NCI-H187 treated with DMSO at 0.1 percent for 48 hours (cell line): ENCODE results near the gene KLHL10.
"Not testable (repeated sequence)": the region's sequence is repeated elsewhere in the genome, so short reads cannot be mapped to it uniquely, and the experiment has no call there.

Experiments used
- DNase-seq: peaks from one replicate; lab custom pipeline; 2025; lab: John Stamatoyannopoulos, UW

KLHL10 gene

GRCh38 chr17:41851382-41851781 is 13.8 kb downstream of the KLHL10 start:
- DNase-seq = not testable (repeated sequence)

- no peak for DNase-seq
These were observed 22.8 kb downstream of the KLHL10 start for GRCh38 chr17:41860254-41860931.

DNA sequence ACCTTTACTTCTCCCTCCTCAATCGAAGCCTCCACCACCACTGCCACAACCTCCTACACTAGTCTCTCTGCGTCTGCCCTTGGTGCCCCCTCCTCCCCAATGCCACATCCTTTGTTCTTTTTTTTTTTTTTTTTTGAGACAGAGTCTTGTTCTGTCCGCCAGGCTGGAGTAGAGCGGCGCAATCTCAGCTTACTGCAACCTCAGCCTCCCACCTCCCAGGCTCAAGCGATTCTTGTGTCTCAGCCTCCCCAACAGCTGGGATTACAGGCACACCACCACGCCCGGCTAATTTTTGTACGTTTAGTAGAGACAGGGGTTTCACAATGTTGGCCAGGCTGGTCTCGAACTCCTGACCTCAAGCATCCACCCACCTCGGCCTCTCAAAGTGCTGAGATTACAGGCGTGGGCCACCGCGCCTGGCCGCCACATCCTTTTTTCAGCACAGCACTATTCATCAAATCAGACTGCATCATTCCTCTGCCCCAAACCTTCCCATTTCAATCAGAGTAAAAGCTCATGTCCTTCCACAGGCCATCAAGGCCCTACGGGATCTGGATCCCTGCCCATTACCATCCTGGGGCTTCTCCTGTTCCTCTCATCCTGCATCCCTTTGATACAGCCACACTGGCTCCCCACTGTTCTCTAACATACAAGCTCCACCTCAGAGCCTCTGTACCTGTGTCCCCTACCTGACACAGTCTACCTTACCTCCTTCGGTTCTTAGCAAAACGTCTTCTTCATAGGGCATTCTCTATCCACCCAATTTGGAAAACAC is 25.6 kb downstream of the KLHL10 start:
- DNase-seq = no peak

GRCh38 chr17:41864498-41864835 is 26.8 kb downstream of the KLHL10 start:
- no peak for DNase-seq

GRCh38 chr17:41864836-41865595 is 27.4 kb downstream of the KLHL10 start, which contains the start of gene KLHL11:
KLHL11 (minus strand) TSS chr17:41865423; CDS start chr17:41865370, 53 bp downstream.
- peak; percentile 51 for DNase-seq

DNA sequence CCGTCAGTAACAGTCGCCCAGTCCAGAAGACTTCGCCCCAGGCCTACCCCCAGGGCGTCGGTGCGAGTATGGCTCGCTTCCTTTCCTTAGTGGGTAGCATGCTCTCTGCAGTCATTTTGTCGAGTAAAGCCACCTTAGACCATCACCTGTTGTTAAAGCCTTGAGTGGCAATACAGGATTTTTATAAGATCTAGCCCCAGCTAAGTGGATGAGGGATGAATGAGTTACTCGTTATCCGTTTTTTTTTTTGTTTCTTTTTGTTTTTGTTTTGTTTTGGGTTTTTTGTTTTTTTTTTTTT is 27.9 kb downstream of the KLHL10 start:
- no peak for DNase-seq

GRCh38 chr17:41868568-41868967 is 30.9 kb downstream of the KLHL10 start:
- no peak for DNase-seq

GRCh38 chr17:41869426-41869825 is 31.8 kb downstream of the KLHL10 start:
- no peak for DNase-seq

GRCh38 chr17:41870097-41870496 is 32.5 kb downstream of the KLHL10 start:
- DNase-seq = no peak

DNA sequence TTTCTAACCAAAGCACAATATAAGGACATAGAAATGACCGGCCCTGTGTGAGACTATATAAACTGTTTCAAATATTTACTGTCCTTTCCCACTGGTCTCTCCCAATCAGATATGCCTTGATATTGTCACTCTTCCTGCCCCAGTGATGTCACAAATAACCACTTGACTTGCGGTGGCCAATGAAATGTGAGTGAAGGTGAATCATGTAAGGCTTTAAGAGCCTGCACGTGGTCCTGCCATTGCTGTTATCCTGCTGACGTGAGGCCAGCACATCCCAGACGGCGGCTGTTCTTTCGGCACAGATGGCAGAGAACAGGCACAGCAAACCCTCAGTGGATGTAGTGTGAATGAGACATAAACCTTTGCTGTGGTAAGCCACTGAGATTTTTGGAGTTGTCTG is 33.0 kb downstream of the KLHL10 start:
- no peak for DNase-seq

DNA sequence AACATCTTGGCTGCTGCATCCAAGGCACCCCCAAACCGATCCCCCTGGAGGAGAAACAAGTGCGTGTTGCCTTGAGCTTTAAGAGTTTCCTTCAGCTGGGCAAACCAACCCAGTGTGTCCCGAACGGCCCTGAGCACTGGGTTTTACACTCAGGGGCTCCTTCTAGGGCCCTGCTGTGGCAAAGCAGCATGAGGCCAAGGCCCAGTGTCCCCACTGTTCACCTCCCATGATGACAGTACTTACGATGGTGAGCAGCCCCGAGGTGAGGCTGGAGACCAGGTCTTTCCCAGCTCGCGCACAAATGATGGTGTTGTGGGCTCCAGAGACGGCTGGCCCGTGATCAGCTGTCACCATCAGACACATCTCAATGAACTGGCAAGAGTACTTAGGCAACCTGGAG is 34.2 kb downstream of the KLHL10 start:
- DNase-seq = no peak

DNA sequence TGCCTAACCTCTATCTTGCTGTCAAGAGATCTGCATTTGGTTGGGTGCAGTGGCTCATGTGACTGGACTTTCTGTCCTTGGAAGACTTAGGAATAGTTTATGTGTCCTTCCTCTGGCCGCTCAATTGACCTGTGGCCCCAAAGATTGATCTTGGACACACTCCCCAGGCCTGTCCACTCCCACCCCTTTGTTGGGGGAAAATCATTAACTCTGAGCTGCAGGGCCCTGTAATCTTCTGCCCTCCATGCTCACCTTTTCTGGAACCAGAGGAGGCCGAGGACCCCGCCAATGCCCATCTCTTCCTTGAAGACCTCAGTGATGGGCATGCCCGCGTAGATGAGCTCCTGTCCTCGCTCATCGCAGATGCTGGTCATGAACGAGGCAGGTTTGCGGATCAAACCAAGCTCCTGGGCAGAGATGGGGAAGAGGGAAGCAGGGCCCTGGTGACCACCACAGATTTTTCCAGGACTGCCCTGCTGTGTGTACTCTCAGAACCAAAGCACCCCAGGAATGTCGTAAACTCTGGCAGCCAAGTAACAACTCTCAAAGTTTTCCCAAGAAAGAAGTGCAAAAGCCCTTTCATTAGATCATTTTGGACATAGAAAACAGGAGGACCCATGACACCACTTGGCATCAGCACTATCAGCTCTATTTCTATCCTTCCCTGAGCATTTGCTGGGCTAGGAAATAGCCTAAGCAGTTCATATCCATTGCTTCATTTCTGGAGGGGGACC is 36.1 kb downstream of the KLHL10 start:
- no peak for DNase-seq

DNA sequence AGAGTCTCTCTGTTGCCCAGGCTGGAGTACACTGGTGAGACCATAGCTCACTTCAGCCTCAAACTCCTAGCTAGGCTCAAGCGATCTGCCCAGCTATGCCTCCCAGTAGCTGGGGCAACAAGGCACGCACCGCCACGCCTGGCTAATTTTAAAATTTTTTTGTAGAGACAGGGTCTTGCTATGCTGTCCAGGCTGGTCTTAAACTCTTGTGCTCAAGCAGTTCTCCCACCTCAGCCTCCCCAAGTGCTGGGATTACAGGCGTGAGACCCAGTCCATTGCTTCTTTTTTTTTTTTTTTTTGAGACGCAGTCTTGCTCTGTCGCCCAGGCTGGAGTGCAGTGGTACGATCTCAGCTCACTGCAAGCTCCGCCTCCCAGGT is 36.7 kb downstream of the KLHL10 start:
- not testable (repeated sequence) for DNase-seq

GRCh38 chr17:41880130-41880529 is 42.5 kb downstream of the KLHL10 start:
- DNase-seq = no peak

DNA sequence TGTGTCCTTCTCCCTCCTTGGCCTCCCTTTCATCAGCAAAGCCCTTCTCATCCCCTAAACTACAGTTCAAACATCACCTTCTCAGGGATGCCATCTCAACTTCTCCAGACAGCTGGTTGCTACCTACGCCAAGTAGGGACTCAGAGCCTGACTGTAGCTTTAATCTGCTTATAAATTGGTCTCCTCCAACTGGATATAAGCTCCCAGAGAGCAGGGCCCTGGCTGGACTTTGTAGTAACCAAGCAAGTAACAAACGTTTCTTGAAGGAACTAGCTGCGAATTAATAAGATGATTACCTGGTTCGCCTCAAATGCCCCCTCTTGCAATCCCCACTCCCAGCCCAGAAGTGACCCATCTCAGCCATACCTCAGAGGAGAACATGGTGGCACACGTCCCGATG is 45.1 kb downstream of the KLHL10 start:
- DNase-seq = no peak

DNA sequence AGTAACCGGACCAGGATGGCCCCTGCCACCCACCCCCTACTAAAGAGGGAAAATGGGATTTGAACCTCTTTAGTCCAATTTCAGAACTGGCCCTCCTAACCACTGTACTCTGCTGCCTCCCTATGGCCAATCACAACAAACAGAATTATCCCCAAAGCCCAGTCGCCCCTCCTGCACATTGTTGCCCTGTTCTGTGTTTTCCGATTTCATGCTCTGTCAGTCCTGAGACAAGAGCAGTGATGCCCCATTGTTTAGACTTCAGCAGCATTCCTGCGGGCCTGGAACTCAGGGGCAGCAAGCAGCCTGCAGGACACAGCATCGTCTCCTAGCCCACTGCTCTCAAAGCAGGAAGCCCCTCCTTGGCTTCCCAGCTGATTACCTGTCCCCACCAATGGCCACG is 48.1 kb downstream of the KLHL10 start:
- DNase-seq = no peak

- no peak for DNase-seq
These were observed 50.8 kb downstream of the KLHL10 start for GRCh38 chr17:41888332-41888965.

GRCh38 chr17:41891135-41892020 is 53.8 kb downstream of the KLHL10 start:
- no peak for DNase-seq

GRCh38 chr17:41892021-41892376 is 54.4 kb downstream of the KLHL10 start:
- no peak for DNase-seq

- no peak for DNase-seq
These were observed 55.8 kb downstream of the KLHL10 start for GRCh38 chr17:41893384-41893783.

GRCh38 chr17:41894791-41895331 is 57.2 kb downstream of the KLHL10 start:
- no peak for DNase-seq
